GM12892 (cell line): ENCODE results near the gene LEFTY2.

Source experiments
- POLR2A ChIP-seq: IDR thresholded peaks from 2 replicates; pipeline ENCODE4 v1.6.1; 2011; ENCODE audit warnings: low read depth, low read length, control low read depth
- POLR2AphosphoS5 ChIP-seq: IDR thresholded peaks from 2 replicates; pipeline ENCODE4 v1.6.1; 2011; ENCODE audit warnings: low read depth, low read length, control low read depth
- TAF1 ChIP-seq: IDR thresholded peaks from 2 replicates; pipeline ENCODE4 v1.6.1; 2011; ENCODE audit warnings: low read depth, mild to moderate bottlenecking, control low read depth, low read length, borderline replicate concordance

DNA sequence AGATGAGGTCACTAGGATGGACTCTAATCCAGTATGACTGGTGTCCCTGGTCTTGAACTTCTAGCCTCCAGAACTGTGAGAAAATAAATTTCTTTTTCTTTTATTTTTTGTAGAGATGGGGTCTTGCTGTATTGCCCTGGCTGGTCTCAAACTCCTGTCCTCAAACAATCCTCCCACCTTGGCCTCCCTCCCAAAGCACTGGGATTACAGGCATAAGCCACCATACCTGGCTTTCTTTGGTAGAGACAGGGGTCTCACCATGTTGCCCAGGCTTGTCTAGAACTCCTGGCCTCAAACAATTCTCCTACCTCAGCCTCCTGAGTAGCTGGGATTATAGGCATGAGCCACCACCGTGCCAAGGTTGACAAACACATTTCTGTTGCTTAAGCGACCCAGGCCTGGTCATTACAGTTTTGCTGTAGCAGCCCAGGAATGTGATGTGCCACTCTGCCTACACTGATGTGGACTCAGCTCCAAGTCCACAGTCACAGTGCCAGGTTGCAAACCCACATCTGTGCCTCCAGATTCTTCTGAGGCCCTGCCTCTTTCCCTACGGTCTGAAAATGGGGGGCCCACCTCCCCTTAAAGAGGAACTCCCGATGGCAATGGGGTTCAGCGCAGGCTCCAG is 32.9 kb downstream of the LEFTY2 start:
- TF ChIP-seq TAF1 (no peak), POLR2A (no peak), POLR2AphosphoS5 (no peak)
